Hepatocyte (in vitro differentiated cells): Measurements from ENCODE around the gene TP53TG5. TPM values are rescaled to one million over a fixed set of nuclear protein-coding genes. Genes with fewer than 3 reads are reported as not detected.

Experiments
- DNase-seq: peaks from one replicate; pipeline ENCODE4 v3.0.0-alpha.2; 2016; ENCODE audit warnings: low spot score
- H2AFZ ChIP-seq: fragments of 200-600 bp; sonication (generic); 2 replicates; pipeline ENCODE4 v1.6.0; 2016; ENCODE audit warnings: antibody characterized with exemption, mild to moderate bottlenecking
- H3K27ac ChIP-seq: fragments of 200-600 bp; sonication (generic); 2 replicates; pipeline ENCODE4 v1.5.1; 2016; ENCODE audit warnings: mild to moderate bottlenecking
- H3K27me3 ChIP-seq: fragments of 200-600 bp; sonication (generic); 2 replicates; pipeline ENCODE4 v1.6.1; 2016
- H3K36me3 ChIP-seq: fragments of 200-600 bp; sonication (generic); replicated peaks from 2 replicates; pipeline ENCODE4 v1.5.1; 2016; ENCODE audit warnings: low read depth; ENCODE audit not compliant: insufficient read depth
- H3K4me1 ChIP-seq: fragments of 200-600 bp; sonication (generic); 2 replicates; pipeline ENCODE4 v1.5.1; 2016; ENCODE audit warnings: mild to moderate bottlenecking, moderate library complexity; ENCODE audit not compliant: insufficient read depth
- H3K4me2 ChIP-seq: fragments of 200-600 bp; sonication (generic); 2 replicates; pipeline ENCODE4 v1.6.0; 2016
- H3K4me3 ChIP-seq: fragments of 200-600 bp; sonication (generic); 2 replicates; pipeline ENCODE4 v1.5.1; 2016; ENCODE audit warnings: mild to moderate bottlenecking
- H3K79me2 ChIP-seq: fragments of 200-600 bp; sonication (generic); 2 replicates; pipeline ENCODE4 v1.6.0; 2017; ENCODE audit warnings: mild to moderate bottlenecking
- H3K9me2 ChIP-seq: fragments of 200-600 bp; sonication (generic); replicated peaks from 2 replicates; pipeline ENCODE4 v1.6.0; 2017; ENCODE audit warnings: mild to moderate bottlenecking; ENCODE audit not compliant: insufficient read depth
- H3K9me3 ChIP-seq: fragments of 200-600 bp; sonication (generic); 2 replicates; pipeline ENCODE4 v1.5.1; 2016; ENCODE audit warnings: low read depth, mild to moderate bottlenecking
- H4K20me1 ChIP-seq: fragments of 200-600 bp; sonication (generic); 2 replicates; pipeline ENCODE4 v1.6.0; 2016; ENCODE audit warnings: mild to moderate bottlenecking; ENCODE audit not compliant: insufficient read depth, poor library complexity, severe bottlenecking
- EZH2 ChIP-seq: fragments of 200-600 bp; sonication (generic); IDR thresholded peaks from 2 replicates; pipeline ENCODE4 v1.6.1; 2016; ENCODE audit warnings: antibody characterized with exemption, mild to moderate bottlenecking, borderline replicate concordance
- EZH2phosphoT487 ChIP-seq: fragments of 200-600 bp; sonication (generic); IDR thresholded peaks from one replicate; pipeline ENCODE4 v1.6.1; 2018; ENCODE audit warnings: antibody characterized with exemption, mild to moderate bottlenecking, low read depth, moderate library complexity; ENCODE audit not compliant: unreplicated experiment, severe bottlenecking
- WGBS: methylation state at CpG from one replicate; pipeline ENCODE4 v1.1.6; 2016; ENCODE audit warnings: low lambda C conversion rate; ENCODE audit errors: missing lambda C conversion rate; 5-methylcytosine and 5-hydroxymethylcytosine counted together
- polyA plus RNA-seq: library from polyadenylated mRNA; unstranded; fragments of >200 nt; fragmentation: Nextera tagmentation; extraction: Ambion mirVana; gene quantifications from 2 replicates; pipeline ENCODE4 v1.2.1, GENCODE V29; 2016
- total RNA-seq: library from RNA; depleted of rRNA; stranded (reverse); fragments of >200 nt; gene quantifications from 2 replicates; pipeline ENCODE4 v1.2.3, GENCODE V29; 2014
- TF ChIP-seq, protein P1 (sequence below): fragments of 200-600 bp; sonication (generic); IDR thresholded peaks from 2 replicates; pipeline ENCODE4 v1.5.1; 2016; ENCODE audit warnings: antibody characterized with exemption, mild to moderate bottlenecking; ENCODE audit not compliant: poor library complexity

TP53TG5 gene
- total and polyA plus RNA-seq, 2 experiments from 2014 or later, result not detected

DNA sequence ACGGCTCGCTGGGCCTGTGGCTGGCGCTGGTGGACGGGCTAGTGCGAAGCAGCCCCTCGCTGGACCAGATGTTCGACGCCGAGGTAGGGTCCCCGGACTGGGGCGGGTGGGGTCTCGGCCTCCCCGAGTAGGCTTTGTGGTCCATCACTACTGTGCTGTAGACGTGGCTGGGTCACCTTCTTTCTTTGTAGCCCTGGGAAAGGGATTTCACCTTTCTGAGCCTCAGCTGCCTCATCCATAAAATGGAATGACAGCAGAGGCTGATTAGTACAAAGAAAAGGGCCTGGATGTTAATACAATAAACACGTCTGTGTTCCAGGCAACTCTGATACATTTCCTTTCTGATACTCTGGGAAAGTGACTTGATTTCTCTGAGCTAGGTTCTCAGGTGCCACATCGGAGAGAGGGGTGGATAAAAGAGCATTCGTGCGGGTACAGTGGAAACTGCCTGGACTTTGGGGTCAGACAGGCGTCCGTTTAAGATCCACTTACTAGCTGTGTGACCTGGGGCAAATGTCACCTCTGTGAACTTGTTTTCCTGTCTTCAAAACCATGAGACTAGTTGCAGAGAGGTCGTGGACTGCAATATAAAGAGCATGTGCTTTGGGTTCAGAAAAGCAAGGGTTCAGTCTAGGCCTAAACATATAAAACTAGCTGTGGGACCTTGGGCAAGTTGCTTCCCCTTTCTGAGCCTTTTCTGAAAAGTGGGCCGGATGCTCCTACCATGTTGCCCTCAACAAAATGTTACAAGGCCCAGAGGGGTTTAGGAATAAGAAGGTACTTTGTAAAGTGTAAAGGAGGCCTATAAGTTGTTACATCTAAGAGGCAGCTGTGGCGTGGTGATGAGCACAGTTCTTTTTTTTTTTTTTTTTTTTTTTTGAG is 14.3 kb downstream of the TP53TG5 start:
- no peaks in the 10 kb centered on the region for H3K27me3 ChIP-seq
- peaks cover 25% of the 10 kb centered on the region for H3K79me2 ChIP-seq
- H3K4me1 ChIP-seq, result peaks cover 22% of the 10 kb centered on the region
- no peaks in the 10 kb centered on the region for H3K36me3 ChIP-seq
- peak overlapping the region; percentile 95 for H3K4me2 ChIP-seq
- H2AFZ ChIP-seq, result peak overlapping the region; percentile 69
- H3K9me3 ChIP-seq, result no peaks in the 10 kb centered on the region
- no peaks in the 10 kb centered on the region for H3K9me2 ChIP-seq
- peak overlapping the region; percentile 98 for H3K27ac ChIP-seq
- no peak for DNase-seq
- 24% methylated on average over 23 of the region's 23 CpGs for WGBS
- peak overlapping the region; percentile 63 for H3K4me3 ChIP-seq
- TF ChIP-seq EZH2phosphoT487 (no peak), EZH2 (no peak)
- TF ChIP-seq, protein P1, sequence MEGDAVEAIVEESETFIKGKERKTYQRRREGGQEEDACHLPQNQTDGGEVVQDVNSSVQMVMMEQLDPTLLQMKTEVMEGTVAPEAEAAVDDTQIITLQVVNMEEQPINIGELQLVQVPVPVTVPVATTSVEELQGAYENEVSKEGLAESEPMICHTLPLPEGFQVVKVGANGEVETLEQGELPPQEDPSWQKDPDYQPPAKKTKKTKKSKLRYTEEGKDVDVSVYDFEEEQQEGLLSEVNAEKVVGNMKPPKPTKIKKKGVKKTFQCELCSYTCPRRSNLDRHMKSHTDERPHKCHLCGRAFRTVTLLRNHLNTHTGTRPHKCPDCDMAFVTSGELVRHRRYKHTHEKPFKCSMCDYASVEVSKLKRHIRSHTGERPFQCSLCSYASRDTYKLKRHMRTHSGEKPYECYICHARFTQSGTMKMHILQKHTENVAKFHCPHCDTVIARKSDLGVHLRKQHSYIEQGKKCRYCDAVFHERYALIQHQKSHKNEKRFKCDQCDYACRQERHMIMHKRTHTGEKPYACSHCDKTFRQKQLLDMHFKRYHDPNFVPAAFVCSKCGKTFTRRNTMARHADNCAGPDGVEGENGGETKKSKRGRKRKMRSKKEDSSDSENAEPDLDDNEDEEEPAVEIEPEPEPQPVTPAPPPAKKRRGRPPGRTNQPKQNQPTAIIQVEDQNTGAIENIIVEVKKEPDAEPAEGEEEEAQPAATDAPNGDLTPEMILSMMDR, result no peak
- no peaks in the 10 kb centered on the region for H4K20me1 ChIP-seq

- Histone ChIP-seq H3K27ac (peak within 1 kb of the TSS; percentile 98), H3K27me3 (no peaks in the 10 kb centered on the region), H2AFZ (peak within 1 kb of the TSS; percentile 69)
These were observed 15.1 kb downstream of the TP53TG5 start, which contains the start of gene SYS1 for GRCh38 chr20:45362804-45363610. SYS1 (plus strand) TSS chr20:45363156; CDS start chr20:45363532, 376 bp downstream.

DNA sequence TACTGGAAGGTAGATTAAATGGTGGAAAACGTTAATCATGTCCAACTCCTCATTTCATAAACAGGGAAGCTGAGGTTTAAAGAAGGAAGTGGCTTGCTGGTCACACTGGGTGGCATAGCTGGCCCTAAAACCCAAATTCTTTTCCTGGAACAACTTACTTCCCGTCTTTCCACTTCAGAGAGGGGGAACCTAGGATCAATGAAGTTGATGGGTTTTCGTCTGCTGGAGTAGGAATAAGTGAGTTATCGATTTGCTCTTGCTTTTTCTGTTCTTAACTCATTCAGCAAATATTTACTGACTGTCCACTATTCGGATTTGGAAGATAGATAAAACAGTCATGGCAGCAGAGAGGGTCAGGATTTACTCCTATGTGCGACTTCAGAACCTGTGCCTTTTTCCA is 16.3 kb downstream of the TP53TG5 start:
- Histone ChIP-seq H3K4me1 (peaks cover 28% of the 10 kb centered on the region), H4K20me1 (no peaks in the 10 kb centered on the region), H3K27ac (peak overlapping the region; percentile 89), H3K9me3 (no peaks in the 10 kb centered on the region), H3K4me2 (peak overlapping the region; percentile 71), H3K27me3 (no peaks in the 10 kb centered on the region), H3K4me3 (no peak overlapping the region), H3K79me2 (peaks cover 25% of the 10 kb centered on the region), H3K9me2 (no peaks in the 10 kb centered on the region), H3K36me3 (no peaks in the 10 kb centered on the region), H2AFZ (no peak overlapping the region)
- 70% methylated on average over 6 of the region's 6 CpGs for WGBS
- no peak for TF ChIP-seq EZH2phosphoT487
- TF ChIP-seq, protein P1, result no peak
- TF ChIP-seq EZH2, result no peak
- DNase-seq, result no peak

More at GRCh38 chr20:45362804-45363610, 15.1 kb downstream of the TP53TG5 start, which contains the start of gene SYS1:
- TF ChIP-seq EZH2 (no peak), EZH2phosphoT487 (no peak)
- TF ChIP-seq, protein P1, result peak; percentile 94
- peak; percentile 99 for DNase-seq
- peaks cover 25% of the 10 kb centered on the region for H3K79me2 ChIP-seq
- peak within 1 kb of the TSS; percentile 95 for H3K4me2 ChIP-seq
- no peaks in the 10 kb centered on the region for H3K9me2 ChIP-seq
- under 1% methylated on average over 55 of the region's 55 CpGs for WGBS
- H3K36me3 ChIP-seq, result no peaks in the 10 kb centered on the region
- H3K9me3 ChIP-seq, result no peaks in the 10 kb centered on the region
- peak within 1 kb of the TSS; percentile 63 for H3K4me3 ChIP-seq
- H3K4me1 ChIP-seq, result peaks cover 24% of the 10 kb centered on the region
- no peaks in the 10 kb centered on the region for H4K20me1 ChIP-seq
